ENCODE data around the gene VSIR. TPM values are rescaled to one million over a fixed set of nuclear protein-coding genes. Genes with fewer than 3 reads are reported as not detected.

VSIR gene
- total RNA-seq, 4 donors from 2014 or later, result 54.1 to 120 (median 84.7) TPM

- no peak for TF ChIP-seq CTCF (IDR thresholded peaks at IDR 0.05; ENCODE audit: low read depth)
Measured at GRCh38 chr10:71743089-71743838, 30.1 kb downstream of the VSIR start.

- TF ChIP-seq CTCF (IDR thresholded peaks at IDR 0.05; ENCODE audit: low read depth), result no peak
Measured at GRCh38 chr10:71742301-71743088, 30.8 kb downstream of the VSIR start.

GRCh38 chr10:71741671-71742070, 31.6 kb downstream of the VSIR start:
- no peak for TF ChIP-seq CTCF (IDR thresholded peaks at IDR 0.05; ENCODE audit: low read depth)

- no peak for TF ChIP-seq CTCF (IDR thresholded peaks at IDR 0.05; ENCODE audit: low read depth)
Measured at GRCh38 chr10:71741029-71741428, 32.3 kb downstream of the VSIR start.

GRCh38 chr10:71740069-71740653, 33.2 kb downstream of the VSIR start:
- TF ChIP-seq CTCF (IDR thresholded peaks at IDR 0.05; ENCODE audit: low read depth), result no peak

- no peak for TF ChIP-seq CTCF (IDR thresholded peaks at IDR 0.05; ENCODE audit: low read depth)
Measured at GRCh38 chr10:71739358-71739900, 33.9 kb downstream of the VSIR start.

GRCh38 chr10:71737834-71738197, 35.5 kb downstream of the VSIR start:
- no peak for TF ChIP-seq CTCF (IDR thresholded peaks at IDR 0.05; ENCODE audit: low read depth)

Measured in subcutaneous adipose tissue (tissue), 4 donors.